Mononuclear cell (primary cell): ENCODE data around the gene CHCHD2. TPM values are rescaled to one million over a fixed set of nuclear protein-coding genes. Genes with fewer than 3 reads are reported as not detected.
"Not testable (repeated sequence)": the region's sequence is repeated elsewhere in the genome, so short reads cannot be mapped to it uniquely, and the experiment has no call there.

Experiments used
- H3K27me3 ChIP-seq: 2 replicates; pipeline ENCODE4 v1.6.0; 2011; ENCODE audit warnings: low read length, control low read depth; ENCODE audit not compliant: insufficient read depth
- H3K4me1 ChIP-seq: 2 replicates; pipeline ENCODE4 v1.5.1; 2011; ENCODE audit warnings: mild to moderate bottlenecking, low read length, control low read depth; ENCODE audit not compliant: insufficient read depth
- H3K4me3 ChIP-seq: 2 replicates; pipeline ENCODE4 v1.5.1; 2011; ENCODE audit warnings: mild to moderate bottlenecking, low read length, moderate library complexity
- H3K9me3 ChIP-seq: 2 replicates; pipeline ENCODE4 v1.5.1; 2011; ENCODE audit warnings: low read depth, mild to moderate bottlenecking, control low read depth, low read length
- total RNA-seq: library from RNA; depleted of rRNA; stranded (reverse); fragments of >200 nt; gene quantifications from one replicate; pipeline ENCODE4 v1.2.3, GENCODE V29; 2012

CHCHD2 gene
- total RNA-seq, 1 donor: 215 TPM

DNA sequence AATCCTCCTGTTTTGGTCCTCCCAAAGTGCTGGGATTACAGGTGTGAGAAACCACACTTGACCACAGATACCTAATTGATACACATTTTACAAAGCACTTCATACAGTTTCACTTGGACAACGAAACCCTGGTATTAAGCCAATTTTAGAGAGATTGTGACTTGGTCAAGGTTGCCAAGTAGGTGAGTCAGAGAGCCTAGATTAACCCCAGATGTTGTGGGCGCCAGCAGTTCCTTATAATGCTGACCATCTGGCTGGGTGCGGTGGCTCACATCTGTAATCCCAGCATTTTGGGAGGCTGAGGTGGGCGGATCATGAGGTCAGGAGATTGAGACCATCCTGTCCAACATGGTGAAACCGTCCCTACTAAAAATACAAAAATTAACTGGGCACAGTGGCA is 8.6 kb downstream of the CHCHD2 start:
- H3K27me3 ChIP-seq: no peaks in the 10 kb centered on the region
- no peaks in the 10 kb centered on the region for H3K4me1 ChIP-seq
- H3K9me3 ChIP-seq: no peaks in the 10 kb centered on the region
- H3K4me3 ChIP-seq: no peak overlapping the region

DNA sequence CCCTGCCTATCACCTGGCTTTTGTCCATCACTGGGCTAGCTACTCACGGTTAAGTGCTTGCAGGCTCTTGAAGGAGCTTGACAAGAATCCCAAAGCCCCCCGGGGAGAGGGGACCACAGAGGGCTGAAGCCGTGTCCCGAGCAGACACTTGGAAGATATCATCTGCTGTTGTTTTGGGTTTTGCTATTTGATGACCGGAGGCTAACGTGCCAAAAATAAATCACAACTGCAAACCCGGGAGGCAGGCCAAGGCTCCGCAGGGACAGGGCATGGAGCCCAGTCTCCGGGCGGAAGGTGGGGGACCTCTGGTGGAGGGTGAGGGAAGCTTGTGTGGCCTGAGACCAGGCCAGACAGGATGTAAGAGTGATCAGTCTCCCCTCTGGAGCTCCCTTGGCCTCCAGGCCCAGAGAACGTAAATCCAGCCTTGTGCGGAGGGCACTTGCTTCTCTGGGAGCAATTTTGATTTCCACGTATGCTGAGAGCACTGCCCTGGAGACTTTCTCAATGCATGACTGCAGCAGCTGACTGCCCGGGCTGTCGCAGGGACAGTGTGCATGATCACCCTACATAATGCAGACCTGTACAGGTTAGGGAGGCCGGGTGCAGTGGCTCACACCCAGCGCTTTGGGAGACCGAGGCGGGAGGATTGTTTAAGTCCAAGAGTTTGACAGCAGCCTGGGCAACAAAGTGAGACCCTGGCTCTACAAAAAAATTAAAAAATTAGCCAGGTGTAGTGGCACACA is 13.3 kb downstream of the CHCHD2 start, which contains the start of gene PHKG1:
Gene PHKG1 (minus strand): TSS at position 164 of the 743 bp plus-strand sequence. CDS start 4,011 bp downstream, outside the sequence.
- H3K4me1 ChIP-seq: no peaks in the 10 kb centered on the region
- no peaks in the 10 kb centered on the region for H3K27me3 ChIP-seq
- no peaks in the 10 kb centered on the region for H3K9me3 ChIP-seq
- H3K4me3 ChIP-seq: no peak within 1 kb of the TSS

DNA sequence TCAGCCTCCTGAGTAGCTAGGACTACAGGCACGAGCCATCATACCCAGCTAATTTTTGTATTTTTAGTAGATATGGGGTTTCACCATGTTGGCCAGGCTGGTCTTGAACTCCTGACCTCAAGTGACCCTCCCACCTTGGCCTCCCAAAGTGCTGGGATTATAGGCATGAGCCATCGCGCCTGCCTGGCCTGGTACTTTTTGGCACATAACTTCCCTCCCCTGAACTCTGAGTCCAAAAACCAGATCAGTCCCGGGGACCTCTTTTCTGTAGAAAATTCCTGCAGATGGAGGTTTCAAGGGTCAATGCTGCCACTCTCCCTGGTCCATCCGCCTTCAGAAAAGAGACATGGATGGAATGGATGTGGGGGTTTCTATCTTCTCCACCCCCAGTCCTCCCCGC is 13.9 kb downstream of the CHCHD2 start:
- H3K4me1 ChIP-seq, H3K27me3 ChIP-seq, H3K4me3 ChIP-seq, H3K9me3 ChIP-seq: not testable (repeated sequence)

DNA sequence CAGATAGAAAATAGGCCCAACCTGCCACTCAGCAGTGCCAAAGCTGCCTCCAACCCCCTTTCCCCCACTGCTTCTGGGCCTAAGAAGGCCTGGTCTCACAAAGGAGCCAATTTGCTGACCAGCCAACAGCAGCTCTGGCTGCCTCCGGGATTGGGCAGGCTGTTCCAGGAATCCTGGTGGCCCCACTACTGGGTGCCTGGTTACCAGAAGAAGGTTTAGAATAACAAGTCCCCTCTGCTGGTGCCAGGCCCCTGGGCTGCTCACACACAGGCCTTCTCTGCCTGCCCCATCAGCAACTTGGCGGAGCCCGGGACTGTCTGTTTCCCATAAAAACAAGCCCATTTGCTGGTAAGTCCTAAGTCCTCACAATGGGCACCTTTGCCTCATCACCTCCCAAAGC is 14.7 kb downstream of the CHCHD2 start:
- Histone ChIP-seq H3K4me3 (no peak overlapping the region), H3K4me1 (no peaks in the 10 kb centered on the region), H3K9me3 (no peaks in the 10 kb centered on the region), H3K27me3 (no peaks in the 10 kb centered on the region)

DNA sequence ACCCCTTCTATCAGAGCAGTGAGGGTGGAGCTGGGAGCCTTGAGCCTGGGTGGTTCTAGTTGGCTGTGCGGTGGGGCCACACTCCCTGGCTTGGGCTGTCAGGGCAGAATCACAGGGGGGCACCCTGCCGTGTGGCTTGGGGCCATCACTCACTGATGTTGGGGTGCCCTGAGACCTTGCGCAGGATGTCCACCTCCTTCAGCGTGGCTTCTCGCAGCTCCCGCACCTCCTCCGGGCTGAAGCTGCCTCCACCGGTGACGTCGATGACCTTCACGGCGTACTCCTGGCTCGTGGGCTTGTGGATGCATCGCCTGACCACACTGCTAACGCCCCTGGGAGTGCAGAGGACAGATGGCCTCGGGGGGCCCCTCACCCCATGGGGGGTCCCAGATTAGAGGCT is 18.8 kb downstream of the CHCHD2 start:
- Histone ChIP-seq H3K9me3 (no peaks in the 10 kb centered on the region), H3K4me3 (no peak overlapping the region), H3K27me3 (no peaks in the 10 kb centered on the region), H3K4me1 (no peaks in the 10 kb centered on the region)

DNA sequence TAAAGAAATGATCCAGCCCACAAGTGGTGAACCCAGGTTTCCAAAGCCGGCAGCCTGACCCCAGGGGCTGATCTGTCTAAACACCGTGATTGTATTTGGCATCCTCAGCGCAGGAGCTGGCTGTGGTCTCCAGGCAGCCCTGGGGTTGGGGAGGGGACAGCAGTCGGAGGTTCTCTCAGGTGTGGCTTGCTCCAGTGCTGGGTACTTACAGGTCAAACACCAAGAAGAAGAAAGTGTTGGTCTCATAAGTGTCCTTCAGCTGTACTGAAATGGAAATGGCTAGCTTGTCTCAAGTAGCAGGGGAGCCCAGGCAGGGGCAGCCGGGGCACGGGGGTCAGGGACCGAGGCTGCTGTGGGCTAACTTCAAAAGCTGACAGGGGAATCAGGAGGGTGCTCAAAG is 19.5 kb downstream of the CHCHD2 start:
- Histone ChIP-seq H3K4me1 (no peaks in the 10 kb centered on the region), H3K4me3 (no peak overlapping the region), H3K9me3 (no peaks in the 10 kb centered on the region), H3K27me3 (no peaks in the 10 kb centered on the region)

DNA sequence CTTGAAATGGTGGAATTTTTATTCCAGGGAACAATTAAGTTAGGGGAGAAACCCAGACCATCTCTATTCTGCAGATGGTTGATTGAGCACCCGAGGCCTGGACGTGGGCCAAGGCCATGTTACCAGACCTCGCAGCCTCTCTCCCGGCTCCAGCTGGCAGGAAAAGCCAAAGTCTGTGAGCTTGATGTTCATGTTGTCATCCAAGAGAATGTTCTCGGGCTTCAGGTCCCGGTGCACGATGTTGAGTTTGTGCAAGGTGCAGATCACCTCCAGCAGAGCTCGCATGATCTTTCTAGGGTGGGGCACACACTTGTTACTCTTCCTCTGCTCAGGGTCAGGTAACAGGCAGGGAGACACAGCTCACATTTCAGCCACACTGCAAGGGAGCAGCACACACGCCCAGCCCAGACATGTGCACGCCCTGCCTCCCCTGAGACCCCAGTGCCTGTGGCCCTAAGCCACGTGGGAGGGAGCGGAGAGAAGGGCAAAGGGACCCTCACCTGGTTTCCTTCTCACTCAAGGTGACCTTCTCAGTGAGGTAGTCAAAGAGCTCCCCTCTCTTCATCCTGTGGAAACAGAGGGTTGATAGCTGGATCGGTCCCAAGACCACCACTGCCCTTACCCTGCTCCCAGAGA is 23.0 kb downstream of the CHCHD2 start:
- no peak overlapping the region for H3K4me3 ChIP-seq

DNA sequence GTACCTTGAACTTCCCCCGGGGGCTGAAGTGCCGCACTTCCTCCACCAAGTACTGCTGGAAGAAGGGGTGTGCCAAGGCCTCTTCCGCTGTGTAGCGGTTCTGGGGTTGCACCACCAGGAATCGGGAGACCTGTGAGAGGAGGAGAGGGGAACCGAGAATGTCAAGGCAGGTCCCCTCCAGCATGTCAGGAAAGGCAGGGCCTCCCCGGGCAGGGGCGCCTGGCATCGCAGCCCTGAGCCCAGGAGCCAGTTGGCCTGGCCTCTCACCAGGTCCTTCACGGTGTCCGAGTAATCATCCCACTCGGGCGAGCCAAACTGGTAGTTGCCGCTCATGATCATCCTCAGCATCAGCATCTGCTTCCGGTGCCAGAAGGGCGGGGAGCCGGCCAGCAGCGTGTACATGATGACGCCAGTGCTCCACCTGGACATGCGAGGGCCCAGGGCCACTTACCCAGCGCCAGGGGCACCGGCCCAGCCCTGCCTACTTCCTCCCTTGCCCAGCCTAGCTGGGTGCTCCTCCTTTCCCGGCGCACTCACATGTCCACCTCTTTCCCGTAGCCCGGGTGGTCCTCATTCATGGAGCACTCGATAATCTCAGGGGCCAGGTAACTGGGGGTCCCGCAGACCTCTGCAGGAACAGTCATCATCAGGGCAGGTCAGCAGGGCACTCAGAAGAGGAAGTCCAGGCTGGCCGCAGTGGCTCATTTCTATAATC is 24.5 kb downstream of the CHCHD2 start:
- no peak overlapping the region for H3K4me3 ChIP-seq
- H3K27me3 ChIP-seq: no peaks in the 10 kb centered on the region
- H3K4me1 ChIP-seq: no peaks in the 10 kb centered on the region
- no peaks in the 10 kb centered on the region for H3K9me3 ChIP-seq

More for the DNA sequence above, 23.0 kb downstream of the CHCHD2 start:
- no peaks in the 10 kb centered on the region for H3K27me3 ChIP-seq
- no peaks in the 10 kb centered on the region for H3K9me3 ChIP-seq
- H3K4me1 ChIP-seq: no peaks in the 10 kb centered on the region

DNA sequence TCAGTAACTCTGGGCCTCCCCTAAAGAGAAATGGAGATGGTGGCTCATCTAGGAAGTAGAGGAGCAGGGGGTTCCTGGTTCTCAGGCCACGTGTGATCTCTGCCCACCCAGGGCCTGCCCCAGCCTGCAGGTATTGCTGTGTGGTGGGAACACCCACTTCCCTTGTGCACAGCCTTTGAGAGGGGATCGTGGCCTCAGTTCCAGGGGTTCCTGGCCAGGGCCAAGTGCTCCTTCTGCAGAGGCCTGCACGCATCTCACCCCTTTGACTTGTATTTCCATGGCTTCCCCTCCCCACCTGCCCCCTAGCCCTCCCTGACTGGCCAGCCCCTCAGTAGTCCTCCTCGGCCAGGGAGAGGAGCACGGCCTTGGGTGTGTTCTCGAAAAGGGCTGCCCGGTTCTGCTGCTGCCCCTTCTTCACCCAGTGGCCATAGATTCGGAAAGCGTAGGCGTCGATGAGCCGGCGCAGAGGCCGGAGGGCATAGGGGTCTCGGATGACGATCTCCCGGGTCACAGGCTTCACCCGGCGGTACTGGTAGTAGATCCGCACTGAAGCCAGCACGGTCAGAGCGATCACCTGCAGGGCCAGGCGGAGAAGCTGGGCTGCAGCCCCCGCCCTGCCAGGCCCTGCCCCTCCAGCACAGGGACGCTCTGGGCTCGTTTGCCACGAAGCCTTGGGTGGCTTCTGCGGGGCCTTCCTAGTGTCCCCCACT is 25.4 kb downstream of the CHCHD2 start:
- H3K4me1 ChIP-seq, H3K4me3 ChIP-seq, H3K27me3 ChIP-seq, H3K9me3 ChIP-seq: not testable (repeated sequence)

DNA sequence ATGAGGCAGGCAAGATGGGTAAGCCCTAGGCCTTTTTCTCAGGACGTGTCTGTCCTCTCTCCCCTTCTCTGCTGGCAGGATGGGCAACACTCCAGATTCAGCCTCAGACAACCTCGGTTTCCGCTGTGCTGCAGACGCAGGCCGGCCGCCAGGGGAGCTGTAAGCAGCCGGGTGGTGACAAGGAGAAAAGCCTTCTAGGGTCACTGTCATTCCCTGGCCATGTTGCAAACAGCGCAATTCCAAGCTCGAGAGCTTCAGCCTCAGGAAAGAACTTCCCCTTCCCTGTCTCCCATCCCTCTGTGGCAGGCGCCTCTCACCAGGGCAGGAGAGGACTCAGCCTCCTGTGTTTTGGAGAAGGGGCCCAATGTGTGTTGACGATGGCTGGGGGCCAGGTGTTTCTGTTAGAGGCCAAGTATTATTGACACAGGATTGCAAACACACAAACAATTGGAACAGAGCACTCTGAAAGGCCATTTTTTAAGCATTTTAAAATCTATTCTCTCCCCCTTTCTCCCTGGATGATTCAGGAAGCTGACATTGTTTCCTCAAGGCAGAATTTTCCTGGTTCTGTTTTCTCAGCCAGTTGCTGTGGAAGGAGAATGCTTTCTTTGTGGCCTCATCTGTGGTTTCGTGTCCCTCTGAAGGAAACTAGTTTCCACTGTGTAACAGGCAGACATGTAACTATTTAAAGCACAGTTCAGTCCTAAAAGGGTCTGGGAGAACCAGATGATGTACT is 26.7 kb downstream of the CHCHD2 start:
- Histone ChIP-seq H3K27me3 (no peaks in the 10 kb centered on the region), H3K9me3 (no peaks in the 10 kb centered on the region), H3K4me1 (no peaks in the 10 kb centered on the region), H3K4me3 (no peak overlapping the region)

DNA sequence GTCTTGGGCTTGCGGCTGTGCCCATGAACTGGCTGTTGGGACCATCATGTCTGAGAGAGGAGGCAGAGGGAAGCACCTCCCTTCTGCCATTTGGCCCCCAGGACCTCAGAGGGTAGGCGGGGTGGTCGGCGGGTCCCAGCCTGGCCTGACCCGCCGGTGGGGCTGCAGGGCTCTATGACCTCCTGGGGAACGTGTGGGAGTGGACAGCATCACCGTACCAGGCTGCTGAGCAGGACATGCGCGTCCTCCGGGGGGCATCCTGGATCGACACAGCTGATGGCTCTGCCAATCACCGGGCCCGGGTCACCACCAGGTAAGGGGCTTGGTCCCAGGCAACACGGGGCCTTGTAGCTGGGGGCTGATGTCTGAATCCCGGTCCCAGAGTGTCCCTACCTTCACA is 28.1 kb downstream of the CHCHD2 start:
- H3K9me3 ChIP-seq: no peaks in the 10 kb centered on the region
- H3K27me3 ChIP-seq: no peaks in the 10 kb centered on the region
- H3K4me1 ChIP-seq: no peaks in the 10 kb centered on the region
- H3K4me3 ChIP-seq: no peak overlapping the region

DNA sequence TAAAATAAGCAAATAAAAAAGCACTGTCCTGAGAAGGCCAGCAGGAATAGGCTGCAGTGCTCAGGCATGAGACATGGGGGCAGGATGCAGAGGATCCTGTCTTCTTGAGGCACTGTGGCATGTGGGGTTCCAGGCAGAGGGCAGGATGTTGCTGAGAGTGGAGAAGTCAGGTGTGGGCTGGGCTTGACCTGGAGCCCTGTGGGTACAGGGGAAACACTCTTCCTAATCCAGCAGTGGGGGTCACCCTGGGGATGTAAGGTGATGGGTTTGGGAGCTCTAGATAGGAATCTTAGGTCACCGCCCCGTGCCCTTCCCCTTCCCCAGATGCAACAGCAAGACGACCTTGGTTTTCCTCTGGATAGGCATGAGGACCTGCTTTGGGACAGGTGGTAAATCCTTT is 28.6 kb downstream of the CHCHD2 start:
- H3K9me3 ChIP-seq: no peaks in the 10 kb centered on the region
- H3K27me3 ChIP-seq: no peaks in the 10 kb centered on the region
- H3K4me3 ChIP-seq: no peak overlapping the region
- H3K4me1 ChIP-seq: no peaks in the 10 kb centered on the region

DNA sequence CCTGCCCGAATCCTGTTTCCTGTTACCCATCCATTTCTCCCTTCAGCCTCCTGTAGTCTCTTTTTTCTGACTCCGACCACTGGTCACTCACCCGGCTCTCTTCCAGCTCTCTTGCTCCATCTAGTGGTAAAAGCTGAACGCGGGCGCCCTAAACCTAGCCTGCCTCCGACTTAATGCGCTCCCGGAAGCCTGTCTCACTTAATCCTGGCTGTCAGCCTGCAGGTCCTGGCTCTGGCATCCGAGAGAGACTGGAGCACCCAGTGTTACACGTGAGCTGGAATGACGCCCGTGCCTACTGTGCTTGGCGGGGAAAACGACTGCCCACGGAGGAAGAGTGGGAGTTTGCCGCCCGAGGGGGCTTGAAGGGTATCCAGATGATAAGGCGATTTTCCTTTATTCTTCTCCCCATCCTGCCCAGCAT is 31.9 kb downstream of the CHCHD2 start:
- Histone ChIP-seq H3K4me1 (no peaks in the 10 kb centered on the region), H3K4me3 (no peak overlapping the region), H3K27me3 (no peaks in the 10 kb centered on the region), H3K9me3 (no peaks in the 10 kb centered on the region)

DNA sequence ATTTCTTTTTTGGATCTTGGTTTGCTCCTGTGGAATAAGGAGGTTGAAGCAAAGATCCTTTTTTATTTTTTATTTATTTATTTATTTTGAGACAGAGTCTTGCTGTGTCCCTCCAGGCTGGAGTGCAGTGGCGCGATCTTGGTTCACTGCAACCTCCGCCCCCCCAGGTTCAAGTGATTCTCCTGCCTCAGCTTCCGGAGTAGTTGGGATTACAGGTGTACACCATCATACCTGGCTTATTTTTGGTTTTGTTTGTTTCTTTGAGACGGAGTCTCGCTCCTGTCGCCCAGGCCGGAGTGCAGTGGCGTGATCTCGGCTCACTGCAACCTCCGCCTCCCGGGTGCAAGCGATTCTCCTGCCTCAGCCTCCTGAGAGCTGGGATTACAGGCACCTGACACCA is 39.9 kb downstream of the CHCHD2 start:
- not testable (repeated sequence) for H3K9me3 ChIP-seq, H3K27me3 ChIP-seq, H3K4me3 ChIP-seq
- H3K4me1 ChIP-seq: peaks cover 19% of the 10 kb centered on the region
